IMR-90 (cell line): ENCODE measurements around the gene FGF9. TPM values are rescaled to one million over a fixed set of nuclear protein-coding genes. Genes with fewer than 3 reads are reported as not detected.

ENCODE experiments used
- ATAC-seq: fragments of 200-7000 bp; cut with Tn5 transposase; 2 replicates; pipeline ENCODE4 v1.9.1; 2020; ENCODE audit warnings: low read depth, mild to moderate bottlenecking, moderate library complexity
- BruUV-seq: library from RNA; stranded (reverse); fragments of 400-500 nt; replicated peaks from 2 replicates; lab custom pipeline; 2021; lab: Mats Ljungman, UMichigan
- CTCF ChIA-PET: fragments of 300-600 bp; formaldehyde crosslinking; extraction: SDS; loops from one replicate; lab custom pipeline; 2021; ENCODE audit warnings: antibody characterized with exemption; lab: Yijun Ruan, JAX
- POLR2A ChIA-PET: fragments of 300-600 bp; sonication (Branson Sonifier 250); formaldehyde crosslinking; loops from one replicate; lab custom pipeline; 2022; ENCODE audit warnings: antibody characterized with exemption; ENCODE audit not compliant: unreplicated experiment; lab: Charles Lee
- DNase-seq: peaks from one replicate; pipeline ENCODE4 v3.0.0; 2013
- H2AFZ ChIP-seq: replicated peaks from 2 replicates; pipeline ENCODE3; 2013; ENCODE audit warnings: low read length, mild to moderate bottlenecking; ENCODE audit not compliant: poor library complexity
- H2AK5ac ChIP-seq: 2 replicates; pipeline ENCODE4 v1.6.1; 2013; ENCODE audit warnings: low read depth, low read length, inconsistent platforms
- H2AK9ac ChIP-seq: replicated peaks from 2 replicates; pipeline ENCODE3; 2013; ENCODE audit warnings: mild to moderate bottlenecking, low read depth, low read length, moderate library complexity; ENCODE audit not compliant: poor library complexity
- H2BK120ac ChIP-seq: 2 replicates; pipeline ENCODE4 v1.6.1; 2013; ENCODE audit warnings: low read depth, low read length, inconsistent platforms
- H2BK15ac ChIP-seq: 3 replicates; pipeline ENCODE4 v1.6.1; 2013; ENCODE audit warnings: low read depth, low read length, inconsistent platforms
- H2BK20ac ChIP-seq: 2 replicates; pipeline ENCODE4 v1.6.1; 2013; ENCODE audit warnings: low read depth, mild to moderate bottlenecking, inconsistent platforms, low read length, moderate library complexity
- H2BK5ac ChIP-seq: 2 replicates; pipeline ENCODE4 v1.6.1; 2013; ENCODE audit warnings: mild to moderate bottlenecking, low read depth, low read length, inconsistent platforms; ENCODE audit not compliant: poor library complexity, severe bottlenecking
- H3K14ac ChIP-seq: replicated peaks from 2 replicates; pipeline ENCODE4 v1.6.1; 2013; ENCODE audit warnings: low read depth, low read length, inconsistent platforms
- H3K18ac ChIP-seq: 2 replicates; pipeline ENCODE4 v1.6.1; 2013; ENCODE audit warnings: low read depth, low read length, control low read depth
- H3K23ac ChIP-seq: 2 replicates; pipeline ENCODE4 v1.6.1; 2013; ENCODE audit warnings: low read depth, low read length, inconsistent platforms
- H3K27ac ChIP-seq: 2 replicates; pipeline ENCODE4 v1.5.1; 2013; ENCODE audit warnings: mild to moderate bottlenecking, control low read depth, low read length; ENCODE audit not compliant: insufficient read depth
- H3K27me3 ChIP-seq: 2 replicates; pipeline ENCODE4 v1.6.1; 2013; ENCODE audit warnings: low read length; ENCODE audit not compliant: control insufficient read depth, insufficient read depth
- H3K36me3 ChIP-seq: 2 replicates; pipeline ENCODE4 v1.6.1; 2013; ENCODE audit warnings: low read length, mixed read lengths; ENCODE audit not compliant: control insufficient read depth, insufficient read depth
- H3K4ac ChIP-seq: 2 replicates; pipeline ENCODE4 v1.6.1; 2013; ENCODE audit warnings: low read depth, low read length, inconsistent platforms
- H3K4me1 ChIP-seq: 2 replicates; pipeline ENCODE4 v1.6.1; 2013; ENCODE audit warnings: low read length, mixed read lengths; ENCODE audit not compliant: control insufficient read depth, insufficient read depth
- H3K4me2 ChIP-seq: 2 replicates; pipeline ENCODE4 v1.6.1; 2013; ENCODE audit warnings: low read depth, mild to moderate bottlenecking, control low read depth, low read length, moderate library complexity
- H3K4me3 ChIP-seq: 2 replicates; pipeline ENCODE4 v1.5.1; 2013; ENCODE audit warnings: low read depth, mild to moderate bottlenecking, control low read depth, low read length, moderate library complexity; ENCODE audit not compliant: insufficient read depth
- H3K56ac ChIP-seq: 2 replicates; pipeline ENCODE4 v1.6.1; 2013; ENCODE audit warnings: low read length, inconsistent platforms; ENCODE audit not compliant: insufficient read depth; ENCODE audit errors: extremely low read depth
- H3K79me1 ChIP-seq, 2 experiments: 2 replicates each; pipeline ENCODE4 v1.6.1; 2013; ENCODE audit warnings: low read length in 2 of 2, inconsistent platforms in 1 of 2, low read depth in 1 of 2
- H3K9ac ChIP-seq: 2 replicates; pipeline ENCODE4 v1.6.1; 2013; ENCODE audit warnings: low read depth, low read length, control low read depth
- H3K9me1 ChIP-seq: 2 replicates; pipeline ENCODE4 v1.6.1; 2013; ENCODE audit warnings: low read length, inconsistent platforms; ENCODE audit not compliant: insufficient read depth
- H3K9me3 ChIP-seq: 2 replicates; pipeline ENCODE4 v1.6.1; 2013; ENCODE audit warnings: low read length; ENCODE audit not compliant: control insufficient read depth, insufficient read depth
- H4K20me1 ChIP-seq: 2 replicates; pipeline ENCODE4 v1.6.1; 2013; ENCODE audit warnings: low read length, inconsistent platforms; ENCODE audit not compliant: insufficient read depth
- H4K5ac ChIP-seq: 2 replicates; pipeline ENCODE4 v1.6.1; 2013; ENCODE audit warnings: mild to moderate bottlenecking, low read depth, low read length, control low read depth
- H4K8ac ChIP-seq, 2 experiments: 2 replicates each; pipeline ENCODE4 v1.6.1; 2013; ENCODE audit warnings: low read depth in 2 of 2, low read length in 2 of 2, control low read depth in 1 of 2, inconsistent platforms in 1 of 2
- H4K91ac ChIP-seq: 2 replicates; pipeline ENCODE4 v1.6.1; 2013; ENCODE audit warnings: low read depth, low read length, inconsistent platforms; ENCODE audit not compliant: insufficient read depth
- BHLHE40 ChIP-seq: fragments of 150-350 bp; IDR thresholded peaks from 2 replicates; pipeline ENCODE4 v1.6.1; 2016; ENCODE audit warnings: mild to moderate bottlenecking, low read depth, low read length
- CEBPB ChIP-seq: IDR thresholded peaks from 2 replicates; pipeline ENCODE4 v1.6.1; 2012; ENCODE audit warnings: low read depth, low read length, improper control_type of control experiment
- CHD1 ChIP-seq: IDR thresholded peaks from 2 replicates; pipeline ENCODE4 v1.6.1; 2012; ENCODE audit warnings: low read depth, low read length, improper control_type of control experiment
- FOS ChIP-seq: fragments of 150-350 bp; IDR thresholded peaks from 2 replicates; pipeline ENCODE4 v1.6.1; 2016; ENCODE audit warnings: low read depth, low read length
- MAFK ChIP-seq: IDR thresholded peaks from 2 replicates; pipeline ENCODE4 v1.6.1; 2012; ENCODE audit warnings: low read depth, low read length, improper control_type of control experiment
- MAZ ChIP-seq: IDR thresholded peaks from 2 replicates; pipeline ENCODE4 v1.6.1; 2012; ENCODE audit warnings: low read depth, mild to moderate bottlenecking, low read length, improper control_type of control experiment, moderate library complexity, borderline replicate concordance
- NFE2L2 ChIP-seq: fragments of 150-350 bp; IDR thresholded peaks from 2 replicates; pipeline ENCODE4 v1.6.1; 2016; ENCODE audit warnings: low read depth, mild to moderate bottlenecking, low read length
- POLR2A ChIP-seq: IDR thresholded peaks from 2 replicates; pipeline ENCODE4 v1.6.1; 2012; ENCODE audit warnings: mild to moderate bottlenecking, low read depth, low read length
- RAD21 ChIP-seq: IDR thresholded peaks from 2 replicates; pipeline ENCODE4 v1.6.1; 2012; ENCODE audit warnings: low read length, improper control_type of control experiment
- RCOR1 ChIP-seq: IDR thresholded peaks from 2 replicates; pipeline ENCODE4 v1.6.1; 2012; ENCODE audit warnings: mild to moderate bottlenecking, low read length, improper control_type of control experiment; ENCODE audit not compliant: insufficient replicate concordance
- RFX5 ChIP-seq: IDR thresholded peaks from 2 replicates; pipeline ENCODE4 v1.8.0; 2012; ENCODE audit warnings: low read depth, mild to moderate bottlenecking, low read length, moderate library complexity
- SMC3 ChIP-seq: fragments of 150-350 bp; IDR thresholded peaks from 2 replicates; pipeline ENCODE4 v1.6.1; 2016; ENCODE audit warnings: low read depth, mild to moderate bottlenecking, antibody characterized with exemption, low read length, moderate library complexity
- USF2 ChIP-seq: fragments of 150-350 bp; IDR thresholded peaks from 2 replicates; pipeline ENCODE4 v1.6.1; 2017; ENCODE audit warnings: mild to moderate bottlenecking, antibody characterized with exemption, low read length, low read depth
- WGBS, 2 experiments: methylation state at CpG; one replicate each; pipeline versions ENCODE4 v1.1.5 to v1.1.7; 2013; ENCODE audit warnings: missing lambda C conversion rate in 2 of 2; ENCODE audit not compliant: insufficient read length in 1 of 2; ENCODE audit errors: extremely low coverage in 2 of 2; 5-methylcytosine and 5-hydroxymethylcytosine counted together
- dilution Hi-C: fragments of 300-500 bp; cut with HindIII; formaldehyde crosslinking; loops from one replicate; pipeline ENCODE4 v1.14.3; 2018; ENCODE audit warnings: low sequenced_read_pairs; ENCODE audit not compliant: unreplicated experiment
- in situ Hi-C: fragments of 300-500 bp; cut with MboI; formaldehyde crosslinking; loops from 3 replicates; pipeline ENCODE4 v1.14.3; 2019; ENCODE audit warnings: low sequenced_read_pairs, inconsistent platforms, mixed read lengths
- intact Hi-C: fragments of 100-400 bp; cut with micrococcal nuclease; formaldehyde crosslinking; loops from 2 replicates; pipeline ENCODE4 v1.10.0; 2022
- polyA plus RNA-seq, 3 experiments: library from polyadenylated mRNA; depleted of rRNA; stranded (reverse); fragments of >200 nt; gene quantifications; 2 replicates each; pipeline ENCODE4 v1.2.3, GENCODE V29; 2012; ENCODE audit warnings: low replicate concordance in 1 of 3
- total RNA-seq: library from RNA; depleted of rRNA; stranded (reverse); fragments of >200 nt; gene quantifications from 2 replicates; pipeline ENCODE4 v1.2.3, GENCODE V29; 2012
- TF ChIP-seq, protein P1 (sequence below): conservative IDR thresholded peaks from 2 replicates; pipeline ENCODE4 v1.5.1; 2012; ENCODE audit warnings: mild to moderate bottlenecking, low read depth, low read length, improper control_type of control experiment
- TF ChIP-seq, protein P2 (sequence below): fragments of 150-350 bp; IDR thresholded peaks from 2 replicates; pipeline ENCODE4 v1.6.1; 2016; ENCODE audit warnings: low read depth, mild to moderate bottlenecking, low read length, moderate library complexity, borderline replicate concordance

Gene FGF9
- total and polyA plus RNA-seq, 2 of the 4 experiments (the other 2 are of a cell fraction): under 0.01 to 0.05 TPM

GRCh38 chr13:21636656-21637055 lies 34.2 kb upstream of the FGF9 start:
- H3K23ac ChIP-seq: no peak overlapping the region
- no peak overlapping the region for H4K5ac ChIP-seq
- no peak overlapping the region for H2AK5ac ChIP-seq
- POLR2A ChIA-PET: no interaction called here
- no TSS peak for BruUV-seq
- no peak for DNase-seq
- H3K79me1 ChIP-seq: no peaks in the 10 kb centered on the region
- intact Hi-C loops (loop anchor here (5.0 kb wide), 2 partner anchors 36 to 551 kb away; partner anchors contain the start of gene FGF9), in situ Hi-C loops (loop anchor here (25.0 kb wide), 3 partner anchors 1151 to 1676 kb away; no protein-coding TSS in a partner anchor), dilution Hi-C loops (no loop called here)
- no peak overlapping the region for H2BK15ac ChIP-seq
- no peak overlapping the region for H4K8ac ChIP-seq
- no peak overlapping the region for H4K91ac ChIP-seq
- no peak overlapping the region for H2BK20ac ChIP-seq
- no peak overlapping the region for H3K4me3 ChIP-seq
- peaks cover 3% of the 10 kb centered on the region; the same call in 1 of the 2 replicates for H3K4me1 ChIP-seq
- H3K4ac ChIP-seq: no peak overlapping the region
- H3K14ac ChIP-seq: no peak overlapping the region
- H2BK120ac ChIP-seq: no peak overlapping the region
- H4K20me1 ChIP-seq: no peaks in the 10 kb centered on the region
- no peak overlapping the region for H2AFZ ChIP-seq
- no peaks in the 10 kb centered on the region; the same call in 1 of the 2 replicates for H3K9me1 ChIP-seq
- no peak overlapping the region for H3K18ac ChIP-seq
- no peak overlapping the region for H3K56ac ChIP-seq
- CTCF ChIA-PET: no interaction called here
- no peak overlapping the region for H2BK5ac ChIP-seq
- H3K27me3 ChIP-seq: peaks cover 2% of the 10 kb centered on the region
- no peak for TF ChIP-seq RCOR1
- TF ChIP-seq RFX5: no peak
- no peak for TF ChIP-seq USF2
- no peak for TF ChIP-seq FOS
- TF ChIP-seq MAFK: no peak
- TF ChIP-seq, protein P1, sequence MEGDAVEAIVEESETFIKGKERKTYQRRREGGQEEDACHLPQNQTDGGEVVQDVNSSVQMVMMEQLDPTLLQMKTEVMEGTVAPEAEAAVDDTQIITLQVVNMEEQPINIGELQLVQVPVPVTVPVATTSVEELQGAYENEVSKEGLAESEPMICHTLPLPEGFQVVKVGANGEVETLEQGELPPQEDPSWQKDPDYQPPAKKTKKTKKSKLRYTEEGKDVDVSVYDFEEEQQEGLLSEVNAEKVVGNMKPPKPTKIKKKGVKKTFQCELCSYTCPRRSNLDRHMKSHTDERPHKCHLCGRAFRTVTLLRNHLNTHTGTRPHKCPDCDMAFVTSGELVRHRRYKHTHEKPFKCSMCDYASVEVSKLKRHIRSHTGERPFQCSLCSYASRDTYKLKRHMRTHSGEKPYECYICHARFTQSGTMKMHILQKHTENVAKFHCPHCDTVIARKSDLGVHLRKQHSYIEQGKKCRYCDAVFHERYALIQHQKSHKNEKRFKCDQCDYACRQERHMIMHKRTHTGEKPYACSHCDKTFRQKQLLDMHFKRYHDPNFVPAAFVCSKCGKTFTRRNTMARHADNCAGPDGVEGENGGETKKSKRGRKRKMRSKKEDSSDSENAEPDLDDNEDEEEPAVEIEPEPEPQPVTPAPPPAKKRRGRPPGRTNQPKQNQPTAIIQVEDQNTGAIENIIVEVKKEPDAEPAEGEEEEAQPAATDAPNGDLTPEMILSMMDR: no peak
- TF ChIP-seq SMC3: no peak
- TF ChIP-seq, protein P2, sequence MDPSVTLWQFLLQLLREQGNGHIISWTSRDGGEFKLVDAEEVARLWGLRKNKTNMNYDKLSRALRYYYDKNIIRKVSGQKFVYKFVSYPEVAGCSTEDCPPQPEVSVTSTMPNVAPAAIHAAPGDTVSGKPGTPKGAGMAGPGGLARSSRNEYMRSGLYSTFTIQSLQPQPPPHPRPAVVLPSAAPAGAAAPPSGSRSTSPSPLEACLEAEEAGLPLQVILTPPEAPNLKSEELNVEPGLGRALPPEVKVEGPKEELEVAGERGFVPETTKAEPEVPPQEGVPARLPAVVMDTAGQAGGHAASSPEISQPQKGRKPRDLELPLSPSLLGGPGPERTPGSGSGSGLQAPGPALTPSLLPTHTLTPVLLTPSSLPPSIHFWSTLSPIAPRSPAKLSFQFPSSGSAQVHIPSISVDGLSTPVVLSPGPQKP: no peak
- TF ChIP-seq NFE2L2: no peak
- TF ChIP-seq BHLHE40: no peak
- TF ChIP-seq CEBPB: no peak
- TF ChIP-seq POLR2A: no peak
- no peak for TF ChIP-seq RAD21
- no peak for TF ChIP-seq MAZ
- TF ChIP-seq CHD1: no peak
- H3K9me3 ChIP-seq: peaks cover 4% of the 10 kb centered on the region; the same call in 1 of the 2 replicates
- H3K27ac ChIP-seq: no peak overlapping the region
- H2AK9ac ChIP-seq: no peak overlapping the region
- H3K4me2 ChIP-seq: no peak overlapping the region
- H3K9ac ChIP-seq: no peak overlapping the region
- H3K36me3 ChIP-seq: no peaks in the 10 kb centered on the region
- ATAC-seq: no peak
- WGBS, 2 experiments: no CpG with 5 or more reads among the region's 3 CpGs
